NCI-H2029 treated with DMSO at 0.1 percent for 48 hours (cell line): ENCODE measurements around the gene COMTD1.
A peak's percentile ranks its signal among the peaks of the same experiment; 100 is the strongest.
"Not testable (repeated sequence)": the region's sequence is repeated elsewhere in the genome, so short reads cannot be mapped to it uniquely, and the experiment has no call there.

ENCODE experiments used
- DNase-seq: peaks from one replicate; lab custom pipeline; 2025; lab: John Stamatoyannopoulos, UW

The COMTD1 gene

GRCh38 chr10:75195035-75195763 is 40.6 kb downstream of the COMTD1 start:
- no peak for DNase-seq

DNA sequence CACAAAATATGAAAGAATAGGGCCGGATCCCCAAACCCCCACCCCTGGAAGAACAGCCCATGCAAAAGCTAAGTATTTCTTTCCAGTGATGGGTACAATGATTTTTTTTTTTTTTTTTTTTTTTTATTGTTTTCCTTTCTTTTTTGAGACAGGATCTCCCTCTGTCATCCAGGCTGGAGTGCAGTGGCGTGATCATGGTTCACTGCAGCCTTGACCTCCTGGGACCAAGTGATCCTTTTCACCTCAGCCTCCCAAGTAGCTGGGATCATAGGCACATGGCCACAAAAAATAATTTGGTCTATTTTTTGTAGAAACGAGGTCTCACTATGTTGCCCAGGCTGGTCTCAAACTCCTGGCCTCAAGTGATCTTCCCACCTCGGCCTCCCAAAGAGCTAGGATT is 41.1 kb downstream of the COMTD1 start:
- DNase-seq, result not testable (repeated sequence)

- DNase-seq, result peak; percentile 1
Observed at GRCh38 chr10:75191821-75192568, 43.8 kb downstream of the COMTD1 start.

GRCh38 chr10:75189266-75190096 is 46.3 kb downstream of the COMTD1 start:
- no peak for DNase-seq

GRCh38 chr10:75188522-75188921 is 47.2 kb downstream of the COMTD1 start:
- DNase-seq, result not testable (repeated sequence)

- peak; percentile 3 for DNase-seq
Observed at GRCh38 chr10:75187961-75188426, 47.8 kb downstream of the COMTD1 start.

DNA sequence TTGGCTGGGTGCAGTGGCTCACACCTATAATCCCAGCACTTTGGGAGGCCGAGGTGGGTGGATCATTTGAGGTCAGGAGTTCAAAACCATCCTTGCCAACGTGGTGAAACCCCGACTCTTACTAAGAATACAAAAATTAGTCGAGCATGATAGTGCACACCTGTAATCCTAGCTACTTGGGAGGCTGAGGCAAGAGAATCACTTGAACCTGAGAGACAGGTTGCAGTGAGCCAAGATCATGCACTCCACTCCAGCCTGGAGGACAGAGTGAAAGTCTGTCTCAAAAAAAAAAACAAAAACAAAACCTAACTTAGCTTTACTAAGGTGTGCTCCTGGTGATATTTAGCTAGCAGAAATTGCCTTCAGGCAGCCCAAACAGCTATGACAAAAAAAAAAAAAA is 49.4 kb downstream of the COMTD1 start:
- no peak for DNase-seq
